Measurements from ENCODE around the gene FAM111B.

- TF ChIP-seq, protein P1, sequence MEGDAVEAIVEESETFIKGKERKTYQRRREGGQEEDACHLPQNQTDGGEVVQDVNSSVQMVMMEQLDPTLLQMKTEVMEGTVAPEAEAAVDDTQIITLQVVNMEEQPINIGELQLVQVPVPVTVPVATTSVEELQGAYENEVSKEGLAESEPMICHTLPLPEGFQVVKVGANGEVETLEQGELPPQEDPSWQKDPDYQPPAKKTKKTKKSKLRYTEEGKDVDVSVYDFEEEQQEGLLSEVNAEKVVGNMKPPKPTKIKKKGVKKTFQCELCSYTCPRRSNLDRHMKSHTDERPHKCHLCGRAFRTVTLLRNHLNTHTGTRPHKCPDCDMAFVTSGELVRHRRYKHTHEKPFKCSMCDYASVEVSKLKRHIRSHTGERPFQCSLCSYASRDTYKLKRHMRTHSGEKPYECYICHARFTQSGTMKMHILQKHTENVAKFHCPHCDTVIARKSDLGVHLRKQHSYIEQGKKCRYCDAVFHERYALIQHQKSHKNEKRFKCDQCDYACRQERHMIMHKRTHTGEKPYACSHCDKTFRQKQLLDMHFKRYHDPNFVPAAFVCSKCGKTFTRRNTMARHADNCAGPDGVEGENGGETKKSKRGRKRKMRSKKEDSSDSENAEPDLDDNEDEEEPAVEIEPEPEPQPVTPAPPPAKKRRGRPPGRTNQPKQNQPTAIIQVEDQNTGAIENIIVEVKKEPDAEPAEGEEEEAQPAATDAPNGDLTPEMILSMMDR (IDR thresholded peaks at IDR 0.05) = no peak
- TF ChIP-seq POLR2A (IDR thresholded peaks at IDR 0.05) = no peak
Measured at GRCh38 chr11:59176330-59176729, 69.3 kb downstream of the FAM111B start.
